Hematopoietic multipotent progenitor cell treated with erythropoietin and hydrocortisone succinate and interleukin-3 and kit ligand, for 6 days (in vitro differentiated cells): ENCODE data around the gene SCAF4.

Experiments used
- DNase-seq: peaks from one replicate; pipeline ENCODE4 v3.0.0-alpha.2; 2015

Gene SCAF4

GRCh38 chr21:31737586-31738397, 5.9 kb upstream of the SCAF4 start:
- peak; percentile 54 for DNase-seq

GRCh38 chr21:31735511-31735992, 3.6 kb upstream of the SCAF4 start:
- peak; percentile 64 for DNase-seq

GRCh38 chr21:31733551-31734149, 1.7 kb upstream of the SCAF4 start:
- peak; percentile 71 for DNase-seq

GRCh38 chr21:31732597-31733550, 956 bp upstream of the SCAF4 start:
- DNase-seq: peak; percentile 60

GRCh38 chr21:31731056-31731856, 662 bp downstream of the SCAF4 start:
- DNase-seq: peak; percentile 57

- peak; percentile 62 for DNase-seq
Observed at GRCh38 chr21:31730712-31731055, 1.2 kb downstream of the SCAF4 start.

GRCh38 chr21:31729622-31730343, 2.1 kb downstream of the SCAF4 start:
- no peak for DNase-seq

GRCh38 chr21:31728952-31729351, 3.0 kb downstream of the SCAF4 start:
- DNase-seq: no peak

- DNase-seq: no peak
Observed at GRCh38 chr21:31728191-31728590, 3.7 kb downstream of the SCAF4 start.

- no peak for DNase-seq
Observed at GRCh38 chr21:31727181-31727580, 4.7 kb downstream of the SCAF4 start.

GRCh38 chr21:31726407-31726806, 5.5 kb downstream of the SCAF4 start:
- no peak for DNase-seq

- no peak for DNase-seq
Observed at GRCh38 chr21:31725202-31725839, 6.6 kb downstream of the SCAF4 start.

GRCh38 chr21:31724552-31724951, 7.4 kb downstream of the SCAF4 start:
- DNase-seq: no peak

- DNase-seq: no peak
Observed at GRCh38 chr21:31721381-31721780, 10.5 kb downstream of the SCAF4 start.

GRCh38 chr21:31720739-31721138, 11.2 kb downstream of the SCAF4 start:
- no peak for DNase-seq

GRCh38 chr21:31720330-31720729, 11.6 kb downstream of the SCAF4 start:
- DNase-seq: peak; percentile 86

GRCh38 chr21:31716106-31716505, 15.8 kb downstream of the SCAF4 start:
- DNase-seq: no peak

- DNase-seq: peak; percentile 18
Observed at GRCh38 chr21:31714741-31715365, 17.1 kb downstream of the SCAF4 start.

GRCh38 chr21:31713973-31714740, 17.8 kb downstream of the SCAF4 start:
- peak; percentile 61 for DNase-seq

GRCh38 chr21:31713115-31713514, 18.8 kb downstream of the SCAF4 start:
- DNase-seq: no peak
